ENCODE results near the gene DAB1.

The DAB1 gene

GRCh38 chr1:57012315-57012714 lies 411.5 kb downstream of the DAB1 start:
- DNase-seq, result no peak

GRCh38 chr1:57010511-57010910 lies 413.3 kb downstream of the DAB1 start:
- DNase-seq, result no peak

GRCh38 chr1:57007948-57008347 lies 415.9 kb downstream of the DAB1 start:
- DNase-seq, result no peak

- no peak for DNase-seq
Measured at GRCh38 chr1:57007472-57007871, 416.4 kb downstream of the DAB1 start.

GRCh38 chr1:57003398-57004139 lies 420.3 kb downstream of the DAB1 start:
- DNase-seq, result no peak

- no peak for DNase-seq
Measured at GRCh38 chr1:56995414-56996100, 428.3 kb downstream of the DAB1 start.

- DNase-seq, result no peak
Measured at GRCh38 chr1:56993475-56993874, 430.4 kb downstream of the DAB1 start.

GRCh38 chr1:56992318-56993125 lies 431.3 kb downstream of the DAB1 start:
- no peak for DNase-seq

- DNase-seq, result no peak
Measured at GRCh38 chr1:56991576-56991975, 432.3 kb downstream of the DAB1 start.

- DNase-seq, result no peak
Measured at GRCh38 chr1:56986397-56986796, 437.5 kb downstream of the DAB1 start.

- no peak for DNase-seq
Measured at GRCh38 chr1:56985857-56986256, 438.0 kb downstream of the DAB1 start.

GRCh38 chr1:56983484-56983883 lies 440.4 kb downstream of the DAB1 start:
- DNase-seq, result no peak

GRCh38 chr1:56979986-56980755 lies 443.7 kb downstream of the DAB1 start:
- DNase-seq, result no peak

- no peak for DNase-seq
Measured at GRCh38 chr1:56978819-56979218, 445.0 kb downstream of the DAB1 start.

GRCh38 chr1:56977910-56978309 lies 445.9 kb downstream of the DAB1 start:
- no peak for DNase-seq

GRCh38 chr1:56975446-56975845 lies 448.4 kb downstream of the DAB1 start:
- DNase-seq, result no peak

- no peak for DNase-seq
Measured at GRCh38 chr1:56973923-56974742, 449.7 kb downstream of the DAB1 start.

- DNase-seq, result no peak
Measured at GRCh38 chr1:56972976-56973375, 450.9 kb downstream of the DAB1 start.

- no peak for DNase-seq
Measured at GRCh38 chr1:56970280-56970679, 453.6 kb downstream of the DAB1 start.

- DNase-seq, result no peak
Measured at GRCh38 chr1:56968878-56969495, 454.9 kb downstream of the DAB1 start.

Measured in T-helper 1 cell (primary cell).